Measurements from ENCODE around the gene REC8. TPM values are rescaled to one million over a fixed set of nuclear protein-coding genes. Genes with fewer than 3 reads are reported as not detected.

The REC8 gene
- total and polyA plus RNA-seq, 2 of the 13 experiments (the other 11 are each of a cell fraction or from before 2014, with no cell fraction given) = 3.4 to 14.7 TPM

DNA sequence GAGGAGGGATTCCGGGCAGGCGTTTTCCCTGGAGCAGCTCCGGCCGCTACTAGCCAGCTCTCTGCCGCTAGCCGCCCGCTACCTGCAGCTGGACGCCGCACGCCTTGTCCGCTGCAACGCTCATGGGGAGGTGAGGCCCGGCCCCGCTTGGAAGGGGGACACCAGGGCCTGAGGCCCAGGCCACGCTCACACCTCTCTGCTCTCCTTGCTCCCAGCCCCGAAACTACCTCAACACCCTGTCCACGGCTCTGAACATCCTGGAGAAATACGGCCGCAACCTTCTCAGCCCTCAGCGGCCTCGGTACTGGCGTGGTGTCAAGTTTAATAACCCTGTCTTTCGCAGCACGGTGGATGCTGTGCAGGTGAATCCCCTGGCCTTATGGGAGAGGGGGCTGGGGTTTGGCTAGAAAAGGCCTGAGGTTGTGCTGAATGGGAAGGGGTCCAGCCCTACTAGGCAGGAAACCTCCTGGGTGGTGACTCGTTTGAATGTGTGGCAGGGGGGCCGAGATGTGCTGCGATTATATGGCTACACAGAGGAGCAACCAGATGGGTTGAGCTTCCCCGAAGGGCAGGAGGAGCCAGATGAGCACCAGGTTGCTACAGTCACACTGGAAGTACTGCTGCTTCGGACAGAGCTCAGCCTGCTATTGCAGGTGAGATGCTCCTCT lies 24.0 kb upstream of the REC8 start (continued):
- no peak for TF ChIP-seq ZNF503 (CRISPR knock-in tag; IDR thresholded peaks at IDR 0.05)
- no peak for TF ChIP-seq PRPF4 (IDR thresholded peaks at IDR 0.05; ENCODE audit: low read depth, low read length, poor library complexity, severe bottlenecking)
- TF ChIP-seq, protein P1, sequence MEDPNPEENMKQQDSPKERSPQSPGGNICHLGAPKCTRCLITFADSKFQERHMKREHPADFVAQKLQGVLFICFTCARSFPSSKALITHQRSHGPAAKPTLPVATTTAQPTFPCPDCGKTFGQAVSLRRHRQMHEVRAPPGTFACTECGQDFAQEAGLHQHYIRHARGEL (CRISPR knock-in tag; IDR thresholded peaks at IDR 0.05) = peak; percentile 82; the same call in 1 of the 2 replicates
- no peak; the same call in 1 of the 2 replicates for TF ChIP-seq KDM4B (CRISPR knock-in tag; IDR thresholded peaks at IDR 0.05)
- peak; percentile 79 for TF ChIP-seq MEF2D (CRISPR knock-in tag; IDR thresholded peaks at IDR 0.05)
- TF ChIP-seq ZNF788 (CRISPR knock-in tag; IDR thresholded peaks at IDR 0.05; ENCODE audit: borderline replicate concordance) = 0 out of 2 replicates have a peak, but pooled peaks have one; percentile 49
- no peak for TF ChIP-seq ERF (CRISPR knock-in tag; IDR thresholded peaks at IDR 0.05)
- 0 out of 2 replicates have a peak, but pooled peaks have one; percentile 92 for TF ChIP-seq ZNF660 (CRISPR knock-in tag; IDR thresholded peaks at IDR 0.05; ENCODE audit: borderline replicate concordance, low read depth)
- no peak for TF ChIP-seq ZNF318 (CRISPR knock-in tag; IDR thresholded peaks at IDR 0.05)
- no peak for TF ChIP-seq ZNF772 (CRISPR knock-in tag; IDR thresholded peaks at IDR 0.05)
- TF ChIP-seq RAD21 (CRISPR knock-in tag; IDR thresholded peaks at IDR 0.05) = 0 out of 2 replicates have a peak, but pooled peaks have one; percentile 72
- TF ChIP-seq MED8 (CRISPR knock-in tag; IDR thresholded peaks at IDR 0.05; ENCODE audit: insufficient replicate concordance) = peak; percentile 84
- TF ChIP-seq ZBTB10 (CRISPR knock-in tag; IDR thresholded peaks at IDR 0.05; ENCODE audit: borderline replicate concordance) = no peak
- no peak for TF ChIP-seq MAZ (IDR thresholded peaks at IDR 0.05; ENCODE audit: borderline replicate concordance, low read depth, low read length)
- no peak for TF ChIP-seq MAZ (CRISPR knock-in tag; IDR thresholded peaks at IDR 0.05; ENCODE audit: low read depth)

All from HepG2 (cell line).